Fibroblast of skin of left biceps (primary cell): ENCODE measurements around the gene OVOL3.

Experiments
- DNase-seq, 2 experiments: peaks; one replicate each; pipeline ENCODE4 v3.0.0-alpha.2; 2013; ENCODE audit warnings: low read depth in 2 of 2

Gene OVOL3

GRCh38 chr19:36100476-36100875, 10.5 kb upstream of the OVOL3 start:
- DNase-seq: no peak

DNA sequence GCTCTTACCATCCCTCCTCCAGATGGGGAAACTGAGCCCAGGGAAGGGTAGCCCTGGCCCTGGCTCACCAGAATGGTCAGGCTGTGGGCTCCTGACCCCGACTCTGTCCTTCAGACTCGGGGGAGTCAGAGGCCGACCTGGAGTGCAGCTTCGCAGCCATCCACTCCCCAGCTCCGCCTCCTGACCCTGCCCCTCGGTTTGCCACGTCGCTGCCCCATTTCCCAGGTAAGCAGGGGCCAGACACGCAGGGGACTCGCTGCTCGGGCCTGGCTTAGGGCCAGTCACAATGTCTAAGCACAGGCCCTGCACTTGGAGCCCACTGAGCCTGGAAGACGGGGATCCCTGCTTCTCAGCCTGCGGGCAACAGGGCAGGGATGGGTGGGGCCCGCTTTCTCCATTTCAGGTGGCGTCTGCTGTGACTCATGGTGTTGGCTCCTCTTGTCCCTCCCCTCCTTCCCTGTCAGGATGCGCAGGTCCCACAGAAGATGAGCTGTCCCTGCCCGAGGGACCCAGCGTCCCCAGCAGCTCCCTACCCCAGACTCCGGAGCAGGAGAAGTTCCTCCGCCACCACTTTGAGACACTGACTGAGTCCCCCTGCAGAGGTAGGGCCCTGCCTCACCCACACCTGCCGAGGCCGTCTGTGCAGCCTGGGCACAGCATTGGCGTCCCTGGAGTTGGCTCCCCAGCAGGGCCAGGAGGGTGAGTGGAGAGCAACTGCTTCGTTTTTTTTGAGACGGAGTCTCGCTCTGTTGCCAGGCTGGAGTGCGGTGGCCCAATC, 9.2 kb upstream of the OVOL3 start:
- no peak for DNase-seq

GRCh38 chr19:36103040-36103626, 7.8 kb upstream of the OVOL3 start:
- no peak for DNase-seq

GRCh38 chr19:36103842-36104552, 6.9 kb upstream of the OVOL3 start:
- no peak for DNase-seq

- DNase-seq: no peak
Measured at GRCh38 chr19:36106441-36106840, 4.5 kb upstream of the OVOL3 start.

DNA sequence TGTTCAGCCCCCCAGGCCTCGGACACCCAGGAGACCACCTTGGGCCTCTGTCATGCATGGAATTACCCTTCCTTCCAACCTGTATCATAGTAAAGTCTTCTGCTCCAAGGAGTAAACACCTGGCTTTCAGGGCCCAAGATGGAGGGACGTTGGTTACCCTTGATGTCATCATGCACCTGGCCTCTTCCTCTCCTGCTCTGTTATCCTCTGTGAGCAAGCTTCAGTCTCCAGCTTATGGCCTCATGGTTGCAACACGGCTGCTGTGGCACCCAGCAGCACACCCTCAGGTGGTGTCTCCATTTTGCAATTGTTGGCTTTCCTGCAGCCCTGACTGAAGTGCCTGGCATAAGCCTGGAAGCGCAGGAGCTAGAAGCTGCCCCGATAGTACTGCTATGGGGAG, 4.0 kb upstream of the OVOL3 start:
- no peak for DNase-seq

GRCh38 chr19:36108684-36109083, 2.3 kb upstream of the OVOL3 start:
- no peak for DNase-seq

- DNase-seq: no peak
Measured at GRCh38 chr19:36111200-36111539, 227 bp downstream of the OVOL3 start.

DNA sequence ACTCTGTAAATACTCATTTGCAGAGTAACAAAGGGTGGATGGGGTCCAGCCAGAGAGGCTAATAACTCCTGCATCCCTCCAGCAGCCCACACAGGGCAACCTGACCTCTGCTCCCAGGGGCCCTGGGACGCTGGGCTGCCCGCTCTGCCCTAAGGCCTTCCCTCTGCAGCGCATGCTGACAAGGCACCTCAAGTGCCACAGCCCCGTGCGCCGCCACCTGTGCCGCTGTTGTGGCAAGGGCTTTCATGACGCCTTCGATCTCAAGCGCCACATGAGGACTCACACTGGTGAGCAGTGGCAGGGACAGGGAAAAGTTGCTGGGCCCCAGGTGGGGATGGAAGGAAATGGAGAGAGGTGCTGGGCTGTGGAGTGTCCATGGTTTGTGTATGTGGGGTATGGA, 1.7 kb downstream of the OVOL3 start:
- no peak for DNase-seq

- DNase-seq: no peak
Measured at GRCh38 chr19:36113425-36113824, 2.5 kb downstream of the OVOL3 start.

DNA sequence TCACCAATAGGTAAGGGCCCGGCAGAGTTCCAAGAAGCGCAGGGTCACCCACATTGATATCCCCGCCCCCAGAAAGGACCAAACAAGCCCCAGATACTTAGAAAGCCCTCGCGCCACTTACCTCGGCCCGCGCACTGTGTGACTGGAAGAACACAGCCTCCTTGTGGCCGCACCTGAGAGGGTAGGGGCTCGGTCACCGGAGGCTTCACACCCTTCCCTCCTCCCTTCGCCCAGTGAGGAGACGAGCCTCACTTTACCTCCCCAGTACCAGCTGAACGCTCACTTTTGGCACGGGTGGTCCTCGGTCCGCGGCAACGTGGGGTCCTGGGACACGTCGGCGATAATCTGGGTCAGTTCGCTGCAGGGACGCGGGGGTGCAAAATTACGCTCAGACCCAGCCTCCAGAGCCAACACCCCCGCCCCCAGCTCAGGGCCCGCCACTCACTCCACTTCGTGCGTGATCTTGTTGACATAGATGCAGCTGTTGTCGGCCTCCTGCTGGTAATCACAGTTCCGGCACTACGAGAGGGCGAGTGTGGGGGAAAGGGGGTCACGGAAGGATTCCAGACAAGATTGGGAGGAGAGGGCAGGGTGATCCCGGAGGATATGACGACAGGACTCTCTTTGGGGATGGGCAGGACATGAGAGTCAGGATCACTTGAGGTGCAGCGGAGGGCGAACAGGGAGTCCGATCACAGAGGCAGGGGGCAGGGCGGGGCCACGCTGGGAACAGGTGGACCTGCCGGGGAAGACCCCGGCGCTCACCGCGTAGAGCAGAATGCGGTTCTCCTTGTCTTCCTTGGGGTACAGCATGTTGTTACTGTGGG, 3.2 kb downstream of the OVOL3 start:
- no peak for DNase-seq

DNA sequence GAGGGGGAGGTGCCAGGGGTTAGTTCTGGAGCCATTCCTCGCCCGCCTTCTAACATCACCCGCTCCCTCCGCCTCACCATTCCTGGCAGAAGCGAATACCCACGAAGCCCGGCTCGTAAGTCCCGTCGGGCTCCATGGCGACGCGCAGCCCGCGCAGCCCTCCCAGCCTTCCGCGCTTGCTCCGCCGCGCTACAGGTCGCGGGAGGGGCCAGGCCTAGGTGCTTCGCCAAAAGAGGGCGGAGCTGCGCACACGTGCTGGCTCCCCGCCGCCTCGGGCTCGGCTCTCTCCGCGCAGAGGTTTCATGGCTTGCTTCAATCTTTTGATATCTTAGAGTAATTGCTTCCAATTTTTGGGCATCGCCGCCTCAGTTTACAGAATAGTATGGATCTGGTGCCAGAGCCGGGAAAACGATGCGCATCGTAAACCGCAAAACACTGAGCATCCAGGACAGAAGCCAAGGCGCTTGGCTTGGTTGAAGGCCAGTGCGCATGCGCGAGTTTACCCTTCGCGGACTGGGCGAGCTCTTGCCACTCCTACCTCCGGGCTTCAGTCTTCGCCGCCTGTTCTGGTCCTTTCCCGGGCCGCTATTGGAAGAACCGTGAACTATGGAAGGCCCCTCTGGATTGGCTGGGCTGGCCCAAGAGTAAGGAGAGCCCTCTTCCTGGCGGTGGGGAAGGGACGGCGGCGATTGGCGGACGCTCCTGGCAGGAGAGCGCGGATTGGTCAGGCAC, 3.9 kb downstream of the OVOL3 start, which contains the start of gene POLR2I:
POLR2I (minus strand) TSS at position 155 of the 732 bp plus-strand sequence; CDS start at position 136, 19 bp downstream.
- peak; percentile 100 for DNase-seq

- DNase-seq: no peak
Measured at GRCh38 chr19:36115453-36116343, 4.8 kb downstream of the OVOL3 start, which contains the start of gene TBCB. TSS of gene TBCB (plus strand) at chr19:36115468. CDS start at chr19:36115561, 93 bp downstream.

- DNase-seq: no peak
Measured at GRCh38 chr19:36116344-36116637, 5.3 kb downstream of the OVOL3 start.

GRCh38 chr19:36120092-36120983, 9.4 kb downstream of the OVOL3 start:
- DNase-seq: no peak

DNA sequence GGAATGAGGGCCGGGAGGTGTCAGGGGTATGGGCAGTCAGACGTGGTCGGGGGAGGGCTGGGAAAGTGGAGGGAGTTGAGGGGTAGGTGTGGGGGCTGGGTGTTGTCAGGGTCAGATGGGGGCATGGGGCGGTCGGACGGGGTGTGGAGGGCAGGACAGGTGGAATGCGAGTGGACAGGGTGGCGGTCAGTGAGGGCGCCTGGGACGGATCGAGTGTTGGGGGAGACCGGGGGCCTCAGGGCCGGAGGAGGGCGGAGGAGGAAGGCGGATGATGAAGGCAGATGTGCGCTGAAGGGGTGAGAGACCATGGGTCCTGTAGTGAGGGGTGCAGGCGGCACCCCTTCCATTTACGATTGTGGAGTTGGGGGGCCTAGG, 10.0 kb downstream of the OVOL3 start:
- no peak for DNase-seq

DNA sequence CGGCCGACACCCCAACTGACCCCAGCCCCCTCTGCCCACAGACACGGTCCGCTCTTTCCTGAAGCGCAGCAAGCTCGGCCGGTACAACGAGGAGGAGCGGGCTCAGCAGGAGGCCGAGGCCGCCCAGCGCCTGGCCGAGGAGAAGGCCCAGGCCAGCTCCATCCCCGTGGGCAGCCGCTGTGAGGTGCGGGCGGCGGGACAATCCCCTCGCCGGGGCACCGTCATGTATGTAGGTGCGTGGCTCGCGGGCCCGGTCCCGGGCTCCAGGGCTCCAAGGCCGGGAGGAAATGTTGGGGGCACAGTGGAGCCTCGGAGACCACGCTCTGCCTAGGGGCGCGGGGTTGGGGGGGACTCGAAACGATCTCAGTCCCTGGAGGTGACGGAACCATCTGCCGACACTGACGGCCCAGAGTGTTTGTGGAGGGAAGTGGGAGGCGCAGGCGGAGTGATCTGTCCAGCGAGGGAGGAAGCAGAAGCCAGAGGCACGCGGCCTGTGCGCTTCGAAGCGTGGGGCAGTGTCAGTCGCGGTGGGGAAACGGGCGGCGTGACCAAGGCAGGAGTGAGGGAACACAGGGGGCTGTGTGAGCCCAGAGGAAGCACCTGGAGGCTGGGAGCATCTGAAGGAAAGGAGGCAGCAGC, 10.7 kb downstream of the OVOL3 start:
- no peak for DNase-seq

DNA sequence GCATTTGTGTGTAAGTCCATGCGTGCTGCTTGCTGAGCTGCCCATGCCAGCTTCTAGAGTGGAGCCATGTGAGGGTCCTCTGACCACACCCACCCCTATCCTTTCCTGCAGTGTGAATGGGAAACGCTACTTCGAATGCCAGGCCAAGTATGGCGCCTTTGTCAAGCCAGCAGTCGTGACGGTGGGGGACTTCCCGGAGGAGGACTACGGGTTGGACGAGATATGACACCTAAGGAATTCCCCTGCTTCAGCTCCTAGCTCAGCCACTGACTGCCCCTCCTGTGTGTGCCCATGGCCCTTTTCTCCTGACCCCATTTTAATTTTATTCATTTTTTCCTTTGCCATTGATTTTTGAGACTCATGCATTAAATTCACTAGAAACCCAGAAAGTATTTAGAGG, 14.6 kb downstream of the OVOL3 start:
- DNase-seq: no peak

GRCh38 chr19:36128392-36128736, 17.4 kb downstream of the OVOL3 start:
- no peak for DNase-seq
